Measurements from ENCODE around the gene LRRC40.
A peak's percentile ranks its signal among the peaks of the same experiment; 100 is the strongest.
"Not testable (repeated sequence)": the region's sequence is repeated elsewhere in the genome, so short reads cannot be mapped to it uniquely, and the experiment has no call there.

The LRRC40 gene

GRCh38 chr1:70205434-70206118 is at the start of gene LRRC40:
Gene LRRC40 (minus strand): TSS chr1:70205579. CDS start chr1:70205540, 39 bp downstream.
- peak; percentile 96 for DNase-seq

DNA sequence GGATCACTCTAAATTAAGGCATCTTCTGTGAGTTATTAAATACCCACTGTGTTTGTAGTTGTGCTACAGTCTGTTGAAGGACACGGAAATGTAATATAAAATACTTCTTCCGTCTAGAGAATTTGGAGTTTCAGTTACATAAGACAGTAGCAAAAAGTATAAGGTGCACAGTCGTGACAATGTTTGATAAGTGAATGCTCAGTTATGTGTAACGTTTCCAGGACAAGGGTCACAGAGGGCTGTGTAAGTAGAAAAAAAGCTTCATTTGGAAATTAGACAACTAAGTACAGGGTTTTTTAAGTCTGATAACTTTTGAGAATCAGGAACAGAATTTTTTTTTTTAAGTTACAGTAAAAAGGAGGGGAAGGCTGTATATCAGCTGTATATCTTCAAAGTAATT is 43.4 kb upstream of the LRRC40 start:
- DNase-seq = no peak

DNA sequence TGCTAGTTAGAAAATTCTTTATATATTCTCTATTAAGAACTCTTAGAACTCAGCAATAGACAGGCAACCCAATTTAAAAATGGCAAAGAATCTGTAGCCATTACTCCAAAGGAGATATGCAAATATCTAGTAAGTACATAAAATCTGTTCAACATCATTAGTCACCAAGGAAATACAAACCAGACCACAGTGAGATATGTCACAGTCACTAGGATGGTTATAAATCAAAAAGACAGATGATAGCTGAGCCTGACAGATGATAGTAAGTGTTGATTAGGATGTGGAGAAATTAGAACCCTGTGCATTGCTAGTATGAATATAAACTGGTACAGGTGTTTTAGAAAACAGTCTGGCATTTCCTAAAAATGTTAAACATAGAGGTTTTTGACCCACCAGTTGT is 42.4 kb upstream of the LRRC40 start:
- no peak for DNase-seq

DNA sequence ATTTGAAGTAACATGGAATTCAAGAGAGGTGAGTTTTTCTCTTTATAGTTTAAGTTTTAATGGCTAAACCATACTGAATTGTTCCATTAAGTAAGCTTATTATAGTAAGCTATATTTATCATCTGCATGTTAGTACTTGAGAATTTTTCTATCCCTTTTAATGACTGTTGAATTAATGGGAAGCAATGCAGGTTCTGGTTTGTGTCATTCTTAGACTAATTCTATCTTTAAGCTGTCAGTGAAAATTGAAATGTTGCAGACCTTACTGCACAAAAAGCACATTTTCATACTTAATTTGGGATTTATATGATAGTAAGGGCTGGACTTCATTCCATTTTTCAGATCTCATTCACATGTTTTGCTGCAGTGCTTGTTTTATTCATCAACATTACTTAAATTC is 41.7 kb upstream of the LRRC40 start:
- DNase-seq = no peak

DNA sequence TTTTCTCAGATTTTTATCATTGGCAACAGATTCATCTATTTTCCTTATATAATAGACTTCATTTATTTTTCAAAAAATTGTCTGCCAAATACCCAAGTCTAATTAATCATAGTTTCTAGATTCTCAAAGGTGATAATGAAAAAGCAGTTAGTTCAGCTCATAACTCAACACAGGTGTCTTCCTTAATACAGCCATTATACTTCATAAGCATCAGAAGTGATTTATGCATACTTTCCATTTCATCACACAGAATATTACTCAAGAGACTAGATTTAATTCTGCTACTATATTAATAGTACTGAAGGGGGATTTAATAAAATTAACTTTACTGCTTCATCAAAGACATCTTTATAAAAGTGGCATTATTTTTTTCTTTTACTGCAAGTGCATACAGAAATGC is 34.6 kb upstream of the LRRC40 start:
- DNase-seq = no peak

DNA sequence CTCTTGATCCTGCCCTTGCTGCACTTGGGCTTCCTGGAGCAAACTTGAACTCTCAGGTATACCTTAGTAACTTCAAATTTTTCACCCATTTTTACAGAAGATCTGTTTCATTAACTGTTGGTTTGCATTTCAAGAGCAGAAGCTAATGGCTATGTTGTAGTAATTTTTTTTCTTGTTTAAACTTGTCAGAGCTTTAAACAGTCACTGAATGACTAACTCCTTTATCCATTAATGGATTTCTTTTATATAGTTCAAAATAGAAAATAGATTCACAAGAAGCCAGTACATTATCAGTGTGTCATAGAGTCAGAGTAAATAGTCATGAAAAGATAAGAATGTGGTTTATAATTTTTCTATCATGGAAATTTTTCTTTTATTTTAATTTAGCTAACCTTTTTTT is 29.4 kb upstream of the LRRC40 start:
- DNase-seq = no peak

GRCh38 chr1:70231475-70231874 is 26.1 kb upstream of the LRRC40 start:
- DNase-seq = no peak

- DNase-seq = no peak
These were observed 23.3 kb upstream of the LRRC40 start for GRCh38 chr1:70228670-70229069.

GRCh38 chr1:70227439-70227838 is 22.1 kb upstream of the LRRC40 start:
- DNase-seq = peak; percentile 11

- DNase-seq = no peak
These were observed 19.6 kb upstream of the LRRC40 start for GRCh38 chr1:70224954-70225353.

GRCh38 chr1:70222716-70223235 is 17.4 kb upstream of the LRRC40 start:
- DNase-seq = no peak

DNA sequence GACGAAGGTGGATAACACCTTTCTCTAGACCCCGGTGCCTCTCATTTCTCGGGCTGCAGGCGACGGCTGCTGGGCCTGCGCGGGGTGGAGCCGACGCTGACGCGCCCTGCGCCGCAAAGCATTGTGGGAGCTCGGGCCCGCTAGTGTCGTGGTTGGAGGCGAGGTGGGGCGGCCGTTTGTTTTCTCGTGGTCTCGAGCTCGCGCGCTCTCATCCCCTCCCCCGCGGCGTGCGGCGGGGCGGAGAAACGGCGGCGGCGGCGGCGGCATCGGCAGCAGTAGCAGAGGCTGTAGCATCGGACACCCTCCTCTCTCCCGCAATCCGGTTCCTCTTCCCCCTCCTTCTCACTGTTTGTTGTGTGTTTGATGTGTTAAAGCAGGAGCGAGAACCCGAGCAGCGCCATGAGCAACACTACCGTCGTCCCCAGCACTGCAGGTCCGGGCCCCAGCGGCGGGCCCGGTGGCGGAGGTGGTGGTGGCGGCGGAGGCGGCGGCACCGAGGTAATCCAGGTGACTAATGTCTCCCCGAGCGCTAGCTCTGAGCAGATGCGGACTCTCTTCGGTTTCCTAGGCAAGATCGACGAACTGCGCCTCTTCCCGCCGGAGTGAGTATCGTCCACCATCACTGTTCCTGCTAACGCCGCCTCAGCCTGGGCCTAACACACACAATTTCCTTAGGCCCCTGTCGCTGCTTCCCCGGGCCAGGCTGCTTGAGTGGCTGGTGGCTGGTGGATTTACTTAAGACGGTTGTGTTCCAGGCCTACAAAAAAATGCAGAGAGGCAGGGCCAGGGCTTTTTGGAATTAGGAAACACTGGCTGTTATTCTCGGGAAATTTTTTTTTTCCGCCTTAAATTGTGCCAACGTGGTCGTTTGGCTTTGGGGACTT is 16.1 kb upstream of the LRRC40 start, which contains the start of gene SRSF11:
Gene SRSF11, plus strand, starts transcription at position 143 of the 884 bp plus-strand sequence. Its CDS starts 257 bp downstream, at position 400.
- DNase-seq = peak; percentile 97

GRCh38 chr1:70220517-70221237 is 15.3 kb upstream of the LRRC40 start:
- DNase-seq = no peak

DNA sequence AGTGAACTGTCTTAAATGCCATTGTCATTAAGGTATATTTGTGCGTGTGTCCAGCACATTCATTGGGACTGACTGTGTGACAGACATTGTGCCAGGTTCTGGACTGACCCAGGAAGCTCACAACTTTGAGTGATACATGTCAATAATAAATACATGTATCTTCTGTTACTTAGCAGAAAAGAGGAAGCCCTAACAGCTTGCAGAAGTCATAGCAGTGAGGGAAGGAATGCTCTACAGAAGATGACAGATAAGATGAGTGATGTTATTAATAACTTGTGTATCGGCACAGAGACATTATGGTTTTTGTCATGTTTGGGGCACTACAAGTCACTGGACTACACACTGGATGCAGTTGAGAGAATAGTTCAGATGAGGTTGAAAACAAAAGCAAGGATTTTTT is 14.6 kb upstream of the LRRC40 start:
- DNase-seq = no peak

DNA sequence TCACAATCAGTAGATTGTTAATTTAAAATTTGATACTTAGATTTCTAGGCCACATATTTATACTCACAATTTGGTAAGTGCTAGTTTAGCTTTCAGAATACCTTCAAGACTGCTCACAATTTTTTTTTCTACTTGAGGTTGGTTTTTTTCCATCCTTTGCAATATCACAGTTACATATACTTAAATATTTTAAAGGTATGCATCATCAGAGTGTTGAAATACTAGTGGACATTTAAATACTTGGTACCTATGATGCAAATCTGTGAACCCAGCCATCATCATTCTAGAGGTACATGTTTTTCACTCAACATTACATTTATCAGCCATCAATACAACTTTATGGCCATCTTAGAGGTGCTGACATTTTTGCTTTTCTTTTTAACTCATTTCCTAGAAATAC is 6.2 kb upstream of the LRRC40 start:
- no peak for DNase-seq

- no peak for DNase-seq
These were observed 5.4 kb upstream of the LRRC40 start for GRCh38 chr1:70210820-70211219.

GRCh38 chr1:70208292-70208691 is 2.9 kb upstream of the LRRC40 start:
- DNase-seq = no peak

DNA sequence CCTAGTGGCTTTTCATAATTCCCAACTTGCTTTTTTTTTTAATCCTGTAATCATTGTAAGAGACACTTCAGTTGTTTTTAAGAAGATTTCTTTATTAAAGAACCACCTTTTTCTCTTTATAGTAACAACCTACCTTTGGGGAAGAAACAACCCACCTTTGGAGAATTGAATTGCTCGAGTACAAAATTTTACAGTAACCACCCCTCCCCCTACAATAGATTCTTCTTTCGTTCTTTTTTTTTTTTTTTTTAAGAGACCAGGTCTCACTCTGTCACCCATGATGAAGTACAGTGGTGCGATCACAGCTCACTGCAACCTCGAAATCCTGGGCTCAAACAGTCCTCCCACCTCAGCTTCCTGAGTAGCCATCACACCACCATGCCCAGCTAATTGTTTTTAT is 2.1 kb upstream of the LRRC40 start:
- no peak for DNase-seq

GRCh38 chr1:70206833-70207232 is 1.5 kb upstream of the LRRC40 start:
- DNase-seq = not testable (repeated sequence)

DNA sequence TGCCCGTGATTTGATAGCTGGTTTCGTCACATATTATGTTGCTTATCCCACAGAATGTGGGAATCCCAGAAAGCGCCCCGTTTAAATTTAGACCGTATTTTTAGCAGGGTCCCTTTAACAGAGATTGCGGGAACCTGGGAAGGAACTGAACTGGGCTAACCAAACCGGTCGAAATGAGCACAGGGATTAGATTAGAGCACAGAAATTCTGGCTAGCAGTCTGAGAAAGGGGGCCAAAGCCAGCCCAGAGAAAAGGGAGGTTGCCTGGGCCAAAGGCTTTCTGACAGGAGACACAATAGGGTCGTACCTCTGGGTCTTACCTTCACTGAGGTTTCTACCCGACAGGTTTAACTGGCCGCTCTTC is 327 bp downstream of the LRRC40 start:
- no peak for DNase-seq

GRCh38 chr1:70204600-70204999 is 779 bp downstream of the LRRC40 start:
- no peak for DNase-seq

- no peak for DNase-seq
These were observed 1.2 kb downstream of the LRRC40 start for GRCh38 chr1:70204139-70204538.

GRCh38 chr1:70202173-70202758 is 3.1 kb downstream of the LRRC40 start:
- DNase-seq = no peak
